Activated naive CD8-positive, alpha-beta T cell (primary cell): Measurements from ENCODE around the gene CAPN10.
A peak's percentile ranks its signal among the peaks of the same experiment; 100 is the strongest.
"Not testable (repeated sequence)": the region's sequence is repeated elsewhere in the genome, so short reads cannot be mapped to it uniquely, and the experiment has no call there.

Experiments
- H3K27ac Mint-ChIP-seq: one replicate; pipeline ENCODE4 v1.8.0; 2021; ENCODE audit warnings: mixed read lengths
- H3K27me3 Mint-ChIP-seq: one replicate; pipeline ENCODE4 v1.8.0; 2021; ENCODE audit warnings: mixed read lengths
- H3K36me3 Mint-ChIP-seq: one replicate; pipeline ENCODE4 v1.8.0; 2021; ENCODE audit warnings: mixed read lengths
- H3K4me1 Mint-ChIP-seq: one replicate; pipeline ENCODE4 v1.8.0; 2021; ENCODE audit warnings: low read depth, mixed read lengths
- H3K4me3 Mint-ChIP-seq: one replicate; pipeline ENCODE4 v1.8.0; 2021; ENCODE audit warnings: mild to moderate bottlenecking, mixed read lengths
- H3K9me3 Mint-ChIP-seq: one replicate; pipeline ENCODE4 v1.8.0; 2021; ENCODE audit warnings: low read depth, mixed read lengths

The CAPN10 gene

DNA sequence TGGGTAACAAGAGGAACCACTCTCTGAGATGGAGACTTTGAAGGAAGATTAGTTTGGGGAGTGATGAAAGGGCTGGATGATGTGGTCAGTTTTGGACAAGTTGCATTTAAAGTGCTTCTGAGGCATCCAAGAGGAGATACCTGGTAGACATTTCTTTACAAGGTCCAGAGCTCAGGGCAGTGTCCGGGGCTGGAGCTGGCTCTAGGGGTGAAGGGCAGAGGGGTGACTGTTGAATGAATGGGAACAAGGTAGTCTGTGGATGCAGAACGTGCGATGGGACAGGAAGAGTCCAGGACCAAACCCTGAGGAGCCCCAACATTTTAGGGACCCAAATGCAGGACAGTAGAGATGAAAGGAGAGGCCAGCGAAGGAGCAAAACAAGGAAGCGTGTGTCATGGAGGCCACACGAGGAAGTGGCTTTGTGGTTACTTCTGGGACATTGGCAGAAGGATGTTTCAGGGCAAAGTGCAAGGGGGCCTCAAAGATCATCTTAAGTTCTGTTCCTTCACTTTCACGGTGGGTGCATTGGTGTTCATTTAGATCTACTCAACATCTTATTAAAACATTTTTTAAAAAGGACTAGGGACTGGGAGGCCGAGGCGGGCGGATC is 25.2 kb downstream of the CAPN10 start:
- peaks cover 3% of the 10 kb centered on the region for H3K36me3 Mint-ChIP-seq
- peak overlapping the region; percentile 15 for H3K4me3 Mint-ChIP-seq
- H3K27me3 Mint-ChIP-seq: no peaks in the 10 kb centered on the region
- peak overlapping the region; percentile 80 for H3K27ac Mint-ChIP-seq
- no peaks in the 10 kb centered on the region for H3K9me3 Mint-ChIP-seq
- peaks cover 11% of the 10 kb centered on the region for H3K4me1 Mint-ChIP-seq

DNA sequence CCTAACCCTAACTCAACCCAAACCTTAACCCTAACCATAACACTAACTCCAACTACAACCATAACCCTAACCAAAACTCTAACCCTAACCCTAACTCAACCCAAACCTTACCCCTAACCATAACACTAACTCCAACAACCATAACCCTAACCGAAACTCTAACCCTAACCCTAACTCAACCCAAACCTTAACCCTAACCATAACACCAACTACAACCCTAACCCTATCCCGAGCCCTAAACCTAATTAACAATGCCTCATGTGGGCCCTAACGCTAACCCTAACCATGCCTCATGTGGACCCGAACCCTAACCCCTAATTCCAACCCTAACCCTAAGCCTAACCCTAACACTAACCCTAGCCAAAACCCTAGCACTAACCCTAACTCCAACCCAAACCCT is 27.2 kb downstream of the CAPN10 start:
- Mint-ChIP-seq H3K27me3 (no peaks in the 10 kb centered on the region), H3K27ac (no peak overlapping the region), H3K9me3 (peaks cover 4% of the 10 kb centered on the region), H3K4me3 (no peak overlapping the region), H3K36me3 (peaks cover 6% of the 10 kb centered on the region), H3K4me1 (peaks cover 11% of the 10 kb centered on the region)

DNA sequence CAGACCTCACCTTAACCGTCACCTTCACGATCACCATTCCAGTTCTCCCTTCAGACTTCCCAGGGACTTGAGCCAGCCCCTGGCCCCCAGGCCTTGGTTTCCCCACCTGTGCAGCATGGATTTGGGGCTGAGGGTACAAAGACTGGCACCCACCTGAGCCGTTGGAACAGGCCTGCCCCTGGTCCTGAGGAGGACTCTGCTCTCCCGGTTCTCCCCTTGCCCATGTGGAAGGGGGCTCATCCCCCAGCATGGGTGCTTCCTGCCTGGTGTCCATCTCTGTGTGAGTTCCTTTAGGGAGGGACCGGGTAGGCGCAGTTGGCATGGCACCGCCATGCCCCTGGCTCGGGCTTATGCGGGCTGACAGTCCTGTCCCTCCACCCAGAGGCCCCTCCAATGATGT is 27.9 kb downstream of the CAPN10 start:
- no peak overlapping the region for H3K4me3 Mint-ChIP-seq
- peaks cover 4% of the 10 kb centered on the region for H3K9me3 Mint-ChIP-seq
- no peak overlapping the region for H3K27ac Mint-ChIP-seq
- H3K36me3 Mint-ChIP-seq: peaks cover 8% of the 10 kb centered on the region
- H3K4me1 Mint-ChIP-seq: peaks cover 11% of the 10 kb centered on the region
- H3K27me3 Mint-ChIP-seq: no peaks in the 10 kb centered on the region

DNA sequence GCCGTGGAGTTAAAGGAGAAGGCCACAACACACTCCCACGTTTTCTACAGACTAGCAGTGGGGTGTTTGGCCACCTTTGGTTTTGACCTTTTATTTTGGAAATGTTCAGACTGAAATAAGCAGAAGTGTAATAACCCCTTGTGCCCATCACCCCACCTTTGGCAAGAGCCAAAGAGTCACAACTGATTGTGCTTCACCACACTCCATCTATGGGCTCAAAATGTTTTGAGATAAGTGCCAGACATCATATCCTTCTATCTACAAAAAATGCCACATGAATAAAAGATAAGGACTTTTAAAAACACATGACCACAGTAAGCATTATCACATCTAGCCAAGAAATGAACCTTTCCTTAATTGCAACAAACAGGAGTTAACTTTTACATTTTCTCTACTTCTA is 28.9 kb downstream of the CAPN10 start:
- Mint-ChIP-seq H3K36me3 (peaks cover 8% of the 10 kb centered on the region), H3K27ac (no peak overlapping the region), H3K4me3 (no peak overlapping the region), H3K4me1 (peaks cover 11% of the 10 kb centered on the region), H3K9me3 (peaks cover 4% of the 10 kb centered on the region), H3K27me3 (no peaks in the 10 kb centered on the region)

DNA sequence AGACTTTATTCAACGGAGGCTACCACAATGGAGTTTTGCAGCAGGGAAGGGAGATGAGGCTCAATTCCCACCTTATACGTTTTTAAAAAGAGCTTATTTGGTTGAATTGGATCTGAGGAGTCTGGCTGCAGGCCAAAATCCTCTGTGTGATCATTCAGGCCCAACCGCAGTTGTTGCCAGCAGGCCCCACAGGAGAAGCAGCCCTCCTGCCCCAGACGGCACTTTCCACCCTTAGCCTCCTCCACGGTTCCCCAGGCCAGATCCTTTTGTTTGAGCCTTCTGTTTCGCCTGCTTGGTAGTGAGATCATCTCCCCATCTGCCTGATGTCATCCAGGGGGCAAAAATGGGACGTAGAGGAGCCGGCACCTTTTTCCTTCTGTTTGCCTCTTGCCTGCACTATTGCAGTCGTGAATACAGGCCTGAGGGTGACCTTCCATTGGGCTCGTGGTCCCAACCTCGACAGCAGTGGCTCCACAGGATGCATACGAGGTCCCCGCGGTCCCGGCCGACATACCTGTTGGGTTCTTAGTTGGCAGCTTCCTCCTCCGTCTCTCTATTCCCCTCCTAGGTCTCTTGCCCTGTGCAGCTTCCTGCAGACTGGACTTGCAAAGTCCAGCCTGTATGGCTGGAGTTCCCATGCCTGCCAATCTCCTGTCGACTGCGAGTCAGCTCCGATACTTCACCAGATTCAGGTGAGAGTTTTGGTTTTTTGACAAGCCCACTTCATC is 29.4 kb downstream of the CAPN10 start:
- Mint-ChIP-seq H3K36me3 (peaks cover 8% of the 10 kb centered on the region), H3K4me3 (no peak overlapping the region), H3K9me3 (peaks cover 4% of the 10 kb centered on the region), H3K27ac (no peak overlapping the region), H3K4me1 (peaks cover 15% of the 10 kb centered on the region), H3K27me3 (no peaks in the 10 kb centered on the region)

DNA sequence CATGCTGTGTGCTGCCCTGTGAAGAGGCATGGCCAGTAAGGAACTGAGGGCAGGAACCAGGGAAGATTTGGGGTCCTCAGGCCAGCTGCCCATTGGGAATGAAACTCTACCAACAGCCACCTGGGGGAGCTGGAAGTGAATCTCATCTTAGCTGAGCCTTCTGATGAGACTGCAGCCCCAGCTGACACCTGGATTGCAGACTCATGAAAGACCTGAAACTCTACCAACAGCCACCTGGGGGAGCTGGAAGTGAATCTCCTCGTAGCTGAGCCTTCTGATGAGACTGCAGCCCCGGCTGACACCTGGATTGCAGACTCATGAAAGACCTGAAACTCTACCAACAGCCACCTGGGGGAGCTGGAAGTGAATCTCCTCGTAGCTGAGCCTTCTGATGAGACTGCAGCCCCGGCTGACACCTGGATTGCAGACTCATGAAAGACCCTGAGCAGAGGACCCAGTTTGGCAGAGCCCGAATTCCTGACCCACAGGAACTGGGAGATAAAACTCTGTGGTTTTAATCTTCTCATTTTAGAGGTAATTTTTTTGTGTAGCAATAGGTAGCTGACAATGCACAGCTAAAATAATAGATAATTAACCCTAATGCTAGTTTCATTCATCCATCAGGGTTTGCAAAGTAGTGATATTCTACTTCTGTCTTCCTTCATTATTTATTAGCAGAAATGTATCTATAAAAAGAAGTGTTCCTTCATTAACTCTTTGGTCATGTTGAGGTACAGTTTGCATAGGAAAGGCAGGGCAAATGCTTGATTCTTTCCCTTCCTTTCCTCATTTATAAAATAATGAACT is 30.5 kb downstream of the CAPN10 start:
- not testable (repeated sequence) for H3K4me3 Mint-ChIP-seq, H3K27ac Mint-ChIP-seq
- H3K4me1 Mint-ChIP-seq: peaks cover 16% of the 10 kb centered on the region

DNA sequence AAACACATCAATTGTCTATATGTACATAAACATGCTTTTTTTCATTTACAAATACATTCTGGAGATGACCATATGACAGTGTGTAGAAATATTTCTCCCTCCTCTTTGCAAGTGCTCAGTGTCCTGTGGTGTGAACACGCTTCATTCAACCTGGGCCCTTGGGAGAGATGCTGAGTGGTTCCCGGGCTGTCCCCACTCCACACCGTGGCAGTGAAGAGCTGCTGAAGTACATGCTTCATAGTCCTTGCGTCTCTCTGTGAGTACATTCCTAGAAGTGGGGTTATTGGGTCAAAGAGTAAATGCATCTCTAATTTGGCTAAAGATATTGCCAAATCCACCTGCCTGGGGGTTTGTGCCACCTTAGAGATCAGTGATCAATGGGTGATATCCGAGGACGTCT is 32.2 kb downstream of the CAPN10 start:
- Mint-ChIP-seq H3K4me3 (no peak overlapping the region), H3K36me3 (peaks cover 8% of the 10 kb centered on the region), H3K4me1 (peaks cover 29% of the 10 kb centered on the region), H3K27me3 (no peaks in the 10 kb centered on the region), H3K27ac (peak overlapping the region; percentile 12), H3K9me3 (peaks cover 4% of the 10 kb centered on the region)

More for the DNA sequence above, 30.5 kb downstream of the CAPN10 start:
- H3K9me3 Mint-ChIP-seq, H3K36me3 Mint-ChIP-seq, H3K27me3 Mint-ChIP-seq: not testable (repeated sequence)

DNA sequence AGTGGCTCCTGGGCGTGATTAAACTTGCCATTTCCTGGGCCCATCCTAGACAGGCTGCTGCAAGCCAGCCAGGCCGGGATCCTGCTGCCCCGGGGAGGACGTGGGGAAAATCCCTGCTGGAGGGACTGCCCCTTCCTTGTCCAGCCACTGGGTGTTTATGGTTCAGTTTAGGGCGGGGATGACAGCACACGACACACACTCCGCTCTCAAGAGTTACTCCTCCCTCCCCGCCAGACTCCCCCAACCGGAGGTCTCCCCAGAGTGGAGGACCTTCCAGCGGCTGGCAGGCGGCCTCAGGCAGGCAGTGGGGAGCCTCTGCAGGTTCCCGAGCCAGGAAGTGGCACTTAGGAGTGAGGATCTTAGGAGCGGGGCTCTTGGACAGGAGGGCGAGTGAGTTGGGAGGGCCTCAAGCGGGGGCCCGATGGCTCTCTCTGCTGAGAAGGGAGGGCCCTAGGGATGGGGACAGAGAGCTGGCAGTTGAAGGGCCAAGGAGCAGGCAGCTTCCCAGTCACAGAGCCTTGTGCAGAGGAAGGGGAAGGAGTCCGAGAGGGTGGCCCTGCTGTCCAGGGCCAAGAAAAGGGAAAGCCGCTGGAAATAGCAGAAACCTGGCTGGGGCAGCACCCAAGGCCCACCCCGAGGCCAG is 33.1 kb downstream of the CAPN10 start:
- H3K4me3 Mint-ChIP-seq: peak overlapping the region; percentile 27
- peaks cover 35% of the 10 kb centered on the region for H3K4me1 Mint-ChIP-seq
- no peaks in the 10 kb centered on the region for H3K27me3 Mint-ChIP-seq
- H3K36me3 Mint-ChIP-seq: peaks cover 8% of the 10 kb centered on the region
- H3K9me3 Mint-ChIP-seq: peaks cover 4% of the 10 kb centered on the region
- peak overlapping the region; percentile 61 for H3K27ac Mint-ChIP-seq

DNA sequence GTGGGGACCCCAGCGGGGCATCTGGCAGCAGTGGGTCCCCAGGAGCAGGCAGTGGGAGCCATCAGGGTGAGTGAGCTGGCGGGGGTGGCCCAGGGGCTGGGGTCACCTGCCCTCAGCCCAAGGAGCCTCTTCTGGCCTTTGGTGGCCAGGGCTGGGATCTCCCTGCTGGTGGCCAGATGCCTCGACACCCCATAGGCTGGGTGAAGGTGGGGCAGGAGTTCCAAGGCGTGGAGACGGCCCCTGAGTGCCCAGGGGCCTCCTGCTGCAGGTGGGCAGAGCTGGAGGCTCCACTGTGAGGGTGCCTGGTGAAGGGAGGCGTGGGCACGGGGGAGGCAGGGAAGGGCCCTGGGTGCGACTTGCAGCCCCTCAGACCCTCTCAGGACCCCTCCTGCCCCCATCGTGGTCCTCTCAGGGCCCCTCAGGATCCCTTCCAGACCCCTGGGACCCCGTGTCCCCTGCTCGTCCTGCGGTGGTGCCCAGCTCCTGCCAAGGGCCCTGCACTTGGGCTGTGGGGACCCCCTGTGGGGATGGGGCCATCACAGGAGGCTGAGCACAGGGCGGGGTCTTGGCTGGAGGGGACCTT is 33.7 kb downstream of the CAPN10 start:
- Mint-ChIP-seq H3K4me3 (no peak overlapping the region), H3K4me1 (peaks cover 41% of the 10 kb centered on the region), H3K9me3 (peaks cover 4% of the 10 kb centered on the region), H3K27me3 (no peaks in the 10 kb centered on the region), H3K36me3 (peaks cover 8% of the 10 kb centered on the region), H3K27ac (no peak overlapping the region)

DNA sequence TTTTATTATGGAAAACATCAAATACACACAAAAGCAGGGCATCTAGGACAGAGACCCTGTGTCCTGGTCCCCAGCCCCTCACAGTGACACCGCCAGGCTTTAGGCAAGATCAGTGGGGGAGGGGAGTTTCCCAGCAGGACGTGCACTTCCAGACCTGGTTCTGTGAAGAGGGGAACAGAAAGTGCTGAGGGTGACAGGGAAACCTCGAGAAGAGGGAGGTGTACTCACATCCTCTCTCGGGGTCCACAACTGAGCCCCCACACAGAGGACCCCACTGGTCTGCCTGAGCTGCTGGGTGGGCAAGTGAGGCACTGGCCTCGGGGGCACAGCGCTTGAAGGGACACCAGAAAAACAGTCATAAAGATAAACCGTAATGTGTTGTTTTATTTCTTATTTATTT is 34.3 kb downstream of the CAPN10 start:
- Mint-ChIP-seq H3K9me3 (peaks cover 4% of the 10 kb centered on the region), H3K36me3 (peaks cover 8% of the 10 kb centered on the region), H3K4me1 (peaks cover 40% of the 10 kb centered on the region), H3K27me3 (no peaks in the 10 kb centered on the region), H3K4me3 (no peak overlapping the region), H3K27ac (peak overlapping the region; percentile 46)

DNA sequence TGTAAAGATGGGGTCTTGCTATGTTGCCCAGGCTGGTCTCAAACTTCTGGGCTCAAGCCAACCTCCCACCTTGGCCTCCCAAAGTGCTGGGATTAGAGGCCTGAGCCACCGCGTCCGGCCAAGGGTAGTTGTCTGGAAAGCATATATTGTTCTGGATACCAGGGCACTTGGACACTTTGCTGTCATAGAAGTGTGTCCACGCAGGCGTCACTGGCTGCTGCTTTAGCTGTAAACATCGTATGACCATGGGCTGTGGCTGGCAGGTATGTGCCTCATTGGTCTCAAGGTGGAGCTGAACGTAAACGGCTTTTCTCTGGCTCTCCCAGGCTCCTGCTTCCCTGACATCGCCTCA is 35.5 kb downstream of the CAPN10 start:
- H3K36me3 Mint-ChIP-seq: peaks cover 8% of the 10 kb centered on the region
- H3K4me3 Mint-ChIP-seq: peak overlapping the region; percentile 75
- H3K9me3 Mint-ChIP-seq: peaks cover 4% of the 10 kb centered on the region
- H3K4me1 Mint-ChIP-seq: peaks cover 46% of the 10 kb centered on the region
- H3K27ac Mint-ChIP-seq: peak overlapping the region; percentile 91
- H3K27me3 Mint-ChIP-seq: no peaks in the 10 kb centered on the region

DNA sequence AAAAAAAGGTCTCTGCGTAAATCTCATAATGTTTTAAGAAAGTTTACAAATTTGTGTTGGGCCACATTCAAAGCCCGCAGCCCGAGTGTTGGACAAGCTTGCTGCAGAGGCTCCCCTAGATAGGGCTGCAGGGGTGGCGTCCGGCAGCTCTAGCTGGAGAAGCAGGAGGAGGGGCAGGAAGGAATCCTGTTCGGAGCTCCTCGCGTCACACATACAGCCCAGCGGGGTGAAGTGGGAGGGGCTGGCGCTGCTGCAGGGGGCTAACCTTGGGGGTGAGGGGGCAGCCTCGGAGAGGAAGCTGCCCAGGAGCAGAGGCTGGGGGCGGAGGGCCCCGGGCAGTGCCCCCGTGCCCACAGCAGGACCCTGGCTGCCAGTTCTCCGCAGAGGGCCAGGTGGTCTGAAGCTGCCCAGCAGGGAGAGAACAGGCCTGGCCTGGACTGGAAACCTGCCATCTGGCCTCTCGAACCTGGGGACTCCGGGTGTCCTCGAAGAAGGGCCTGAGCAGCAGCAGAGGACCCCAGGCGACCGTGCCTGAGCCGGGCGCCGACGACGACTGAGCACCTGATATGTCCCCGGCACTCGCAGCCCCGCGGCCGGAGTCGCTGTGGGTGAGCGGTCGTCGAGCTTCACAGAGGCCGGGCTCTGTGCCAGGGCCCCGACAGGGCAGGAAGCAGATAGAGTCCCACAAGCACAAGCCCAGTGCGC is 36.1 kb downstream of the CAPN10 start:
- peaks cover 46% of the 10 kb centered on the region for H3K4me1 Mint-ChIP-seq
- H3K27me3 Mint-ChIP-seq: no peaks in the 10 kb centered on the region
- peak overlapping the region; percentile 75 for H3K4me3 Mint-ChIP-seq

DNA sequence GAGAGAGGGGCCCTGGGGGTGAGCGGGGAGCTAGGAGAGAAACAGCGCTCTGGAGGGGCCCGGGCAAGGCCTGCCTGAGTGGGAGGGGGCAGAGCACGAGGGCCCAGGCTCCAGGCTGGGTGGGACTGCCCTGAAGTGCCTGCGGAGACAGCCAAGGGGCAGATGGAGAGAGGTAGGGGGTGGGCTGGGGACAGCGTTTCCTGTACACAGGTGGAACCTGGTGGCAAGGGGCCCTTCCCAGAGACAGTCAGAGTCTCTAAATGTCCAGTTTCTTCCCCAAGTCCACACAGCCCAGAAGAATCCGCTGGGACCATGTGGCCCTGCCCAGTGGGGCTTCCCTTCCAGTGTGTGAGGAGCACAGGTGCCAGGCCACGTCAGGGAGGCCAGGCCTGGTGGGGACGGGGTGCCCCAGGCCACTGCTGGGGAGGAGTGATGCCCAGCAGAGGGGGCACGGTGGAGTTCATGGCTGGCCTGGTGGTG is 37.0 kb downstream of the CAPN10 start:
- Mint-ChIP-seq H3K4me3 (no peak overlapping the region), H3K36me3 (peaks cover 7% of the 10 kb centered on the region), H3K4me1 (peaks cover 46% of the 10 kb centered on the region), H3K27me3 (no peaks in the 10 kb centered on the region), H3K27ac (peak overlapping the region; percentile 28), H3K9me3 (no peaks in the 10 kb centered on the region)

More for the DNA sequence above, 36.1 kb downstream of the CAPN10 start:
- Mint-ChIP-seq H3K9me3 (peaks cover 2% of the 10 kb centered on the region), H3K36me3 (peaks cover 8% of the 10 kb centered on the region), H3K27ac (peak overlapping the region; percentile 91)
